Epithelial cell of prostate (primary cell): ENCODE measurements around the gene DISP3.

Source experiments
- DNase-seq: peaks from one replicate; pipeline ENCODE4 v3.0.0-alpha.2; 2011; ENCODE audit warnings: low read depth, low spot score
- H3K27ac ChIP-seq: fragments of 450-650 bp; 2 replicates; pipeline ENCODE4 v1.5.1; 2017; ENCODE audit warnings: mild to moderate bottlenecking

DISP3 gene

DNA sequence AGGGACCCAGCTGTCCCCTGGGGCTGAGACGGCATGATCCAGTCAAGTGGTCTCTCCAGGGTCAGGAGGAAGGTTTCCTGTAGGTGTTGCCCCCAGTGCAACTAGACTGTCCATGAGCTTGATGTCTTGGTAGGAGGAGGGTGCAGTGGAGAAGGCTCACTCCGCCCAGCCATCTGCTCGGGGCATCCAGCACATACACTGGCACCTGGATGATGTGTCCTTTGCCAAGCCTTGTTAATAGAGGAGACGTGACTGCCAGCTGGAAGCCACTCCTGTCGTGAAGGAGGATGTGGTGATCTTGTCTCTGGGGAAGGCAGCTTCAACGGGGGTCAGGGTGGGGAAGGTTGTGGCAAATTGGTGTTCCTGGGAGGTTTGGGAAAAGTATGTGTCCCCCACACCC is 6.2 kb downstream of the DISP3 start:
- no peak overlapping the region for H3K27ac ChIP-seq
- DNase-seq, result no peak

DNA sequence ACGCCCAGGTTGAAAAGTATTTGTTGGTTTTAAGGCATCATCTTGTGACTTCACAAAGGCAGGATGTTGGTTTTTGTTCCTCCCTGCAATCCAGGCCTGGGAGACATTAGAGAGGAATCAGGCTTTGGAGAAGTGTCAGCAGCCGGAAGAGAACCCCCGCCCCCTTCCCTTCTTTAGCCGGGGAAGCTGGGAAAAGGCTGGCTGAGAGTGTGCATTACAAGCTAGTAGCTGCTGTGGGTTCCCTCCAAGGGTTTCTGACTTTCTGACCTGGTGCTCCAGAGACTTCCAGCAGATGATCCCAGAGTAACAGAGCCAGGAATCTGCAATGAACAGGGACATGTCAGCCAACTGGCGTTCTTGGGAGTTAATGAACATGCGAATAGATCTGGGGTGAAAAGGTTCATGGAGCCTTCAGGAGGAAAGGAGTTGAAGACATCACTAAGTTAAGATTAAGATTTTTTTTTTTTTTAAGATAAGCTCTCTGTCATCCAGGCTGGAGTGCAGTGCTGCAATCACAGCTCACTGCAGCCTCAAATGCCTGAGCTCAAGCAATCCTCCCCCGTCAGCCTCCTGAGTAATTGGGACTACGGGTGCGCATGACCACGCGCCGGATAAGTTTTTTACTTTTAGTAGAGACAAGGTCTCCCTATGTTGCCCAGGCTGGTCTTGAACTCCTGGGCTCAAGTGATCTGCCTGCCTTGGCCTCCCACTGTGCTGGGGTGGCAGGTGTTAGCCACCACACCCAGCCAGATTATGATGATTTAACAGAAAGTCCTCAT is 7.5 kb downstream of the DISP3 start:
- no peak overlapping the region for H3K27ac ChIP-seq
- no peak for DNase-seq

DNA sequence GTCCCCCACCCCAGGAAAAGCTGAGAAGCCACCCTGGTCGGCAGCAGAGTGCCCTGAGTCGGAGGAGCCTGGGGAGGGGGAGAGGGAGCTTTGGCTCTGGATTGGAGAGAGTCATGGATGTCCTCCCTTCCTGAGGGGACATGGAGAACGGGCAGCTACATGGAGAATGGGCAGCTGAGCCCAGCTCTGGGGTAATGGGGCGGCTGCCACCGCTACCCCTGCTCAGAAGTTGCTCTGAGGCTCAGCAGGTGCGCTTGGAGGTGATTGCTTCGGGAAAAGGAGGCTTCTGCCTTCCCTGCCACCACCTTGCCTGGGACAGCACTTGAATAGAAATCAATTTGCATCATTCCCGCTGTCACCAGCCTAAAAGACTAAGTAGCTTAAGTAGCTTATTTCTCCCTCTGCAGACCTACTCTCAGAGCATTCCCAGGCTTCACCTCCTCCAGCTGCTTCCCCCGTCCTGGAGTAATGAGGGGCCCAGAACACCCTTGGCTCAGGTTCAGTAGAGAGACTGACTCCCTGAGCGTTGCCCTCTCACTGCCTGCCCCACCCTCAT is 8.3 kb downstream of the DISP3 start:
- DNase-seq, result no peak
- no peak overlapping the region for H3K27ac ChIP-seq

DNA sequence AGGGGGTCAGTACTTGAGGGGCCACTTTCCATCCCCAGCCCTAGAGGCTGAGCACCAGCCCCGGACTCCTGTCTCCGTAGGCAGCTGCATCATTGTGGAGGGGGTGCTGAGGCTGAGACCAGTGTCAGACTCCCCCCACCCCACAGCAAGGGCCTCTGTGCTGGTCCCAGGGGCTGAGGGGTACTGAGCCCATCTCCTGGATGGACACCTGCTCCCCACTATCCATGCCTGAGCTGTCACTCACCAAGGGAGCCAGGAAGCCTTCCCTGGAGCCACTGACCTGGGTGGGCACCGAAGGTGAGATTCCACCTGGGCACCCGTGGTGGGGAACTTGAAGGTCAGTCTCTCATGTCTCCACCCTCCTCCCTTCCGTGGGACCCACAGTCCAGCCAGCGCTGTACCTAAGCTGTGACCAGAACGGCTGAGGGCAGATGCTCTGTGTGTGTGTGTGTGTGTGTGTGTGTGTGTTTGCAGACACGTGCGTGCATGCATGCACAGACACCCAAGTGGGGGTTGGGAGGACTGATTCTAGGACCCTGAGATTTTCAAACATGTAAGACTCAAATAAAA is 9.3 kb downstream of the DISP3 start:
- no peak for DNase-seq
- H3K27ac ChIP-seq, result no peak overlapping the region

DNA sequence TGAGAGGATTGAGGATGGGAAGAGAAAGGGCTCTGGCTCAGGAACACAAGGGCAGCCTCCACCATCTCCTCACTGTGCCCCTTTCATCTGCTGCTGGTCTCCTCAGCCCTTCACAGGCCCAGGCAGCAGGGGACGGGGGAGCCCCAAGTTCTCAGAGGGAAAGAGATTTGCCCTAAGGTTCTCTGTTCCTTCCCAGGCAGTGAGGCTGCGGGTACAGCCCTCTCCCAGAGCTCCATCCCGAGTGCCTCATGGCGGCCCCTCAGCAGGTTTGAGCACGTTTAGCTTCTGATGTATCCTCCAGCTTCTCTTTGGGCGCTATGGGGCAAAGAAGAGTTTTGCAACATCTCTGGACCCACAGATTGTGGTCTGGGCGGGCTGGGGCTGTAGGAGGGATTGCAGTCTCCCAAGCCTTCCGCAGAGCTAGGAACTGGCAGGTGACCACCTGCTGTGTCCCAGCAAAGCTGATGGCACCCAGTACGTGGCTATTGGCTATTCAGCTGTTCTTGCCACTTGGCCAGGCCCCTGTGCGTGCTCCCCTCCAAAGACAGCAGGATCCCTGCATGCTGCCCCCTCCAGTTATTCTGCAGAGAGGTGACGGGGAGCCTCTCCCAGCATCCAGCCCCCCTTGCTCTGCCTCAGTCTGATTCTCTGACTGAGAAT is 10.1 kb downstream of the DISP3 start:
- DNase-seq, result no peak
- no peak overlapping the region for H3K27ac ChIP-seq

GRCh38 chr1:11492235-11492634 is 13.3 kb downstream of the DISP3 start:
- DNase-seq, result no peak
- H3K27ac ChIP-seq, result no peak overlapping the region

DNA sequence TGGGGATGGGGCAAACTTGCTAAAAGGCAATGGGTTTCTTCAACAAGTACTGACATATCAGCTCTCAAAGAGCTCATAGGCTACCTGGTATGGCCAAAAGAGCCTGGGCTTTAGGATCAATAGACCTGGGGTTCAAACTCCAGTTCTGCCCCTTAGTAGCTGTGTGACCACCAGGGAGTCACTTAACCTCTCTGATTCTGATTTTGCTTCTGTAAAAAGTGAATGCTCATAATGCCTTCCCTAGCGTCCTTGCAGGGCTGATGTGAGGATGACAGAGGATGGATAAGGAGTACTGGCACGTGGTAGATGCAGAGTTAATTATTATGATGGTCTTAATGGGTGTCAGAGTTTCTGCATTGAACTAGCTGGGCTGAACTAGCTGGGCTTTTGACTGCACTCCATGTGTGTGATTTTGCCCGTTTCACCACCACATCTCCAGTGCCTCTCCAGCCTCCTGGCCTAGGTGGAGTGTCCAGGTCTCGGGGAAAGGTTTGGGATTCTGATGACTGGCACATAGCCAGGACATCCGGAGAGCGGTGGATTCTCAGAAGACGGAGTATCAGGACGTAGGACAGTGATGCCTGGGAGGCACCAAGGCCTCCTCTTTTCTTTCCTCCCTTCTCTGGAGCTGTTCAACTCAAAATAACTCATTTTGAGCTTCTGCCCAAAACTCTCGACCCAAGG is 15.2 kb downstream of the DISP3 start:
- no peak overlapping the region for H3K27ac ChIP-seq
- DNase-seq, result no peak

DNA sequence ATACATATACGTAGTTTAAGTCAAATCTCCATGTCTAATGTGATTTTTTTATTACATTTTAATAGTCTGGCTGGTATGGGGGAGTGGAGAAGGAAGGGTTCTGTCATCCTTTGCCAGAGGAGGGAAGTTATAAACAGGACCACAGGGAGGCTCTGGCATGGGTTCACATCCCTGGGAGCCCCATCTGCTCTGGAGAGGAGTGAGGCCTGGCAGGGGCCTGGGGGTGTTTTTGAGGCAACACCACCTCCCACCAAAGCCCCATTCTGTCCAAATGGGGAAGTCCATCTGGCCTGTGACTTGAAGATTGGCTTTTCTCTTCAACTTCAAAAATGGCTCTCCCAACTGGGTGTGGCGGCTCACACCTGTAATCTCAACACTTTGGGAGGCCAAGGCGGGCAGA is 15.8 kb downstream of the DISP3 start:
- no peak overlapping the region for H3K27ac ChIP-seq
- no peak for DNase-seq

- DNase-seq, result no peak
- H3K27ac ChIP-seq, result no peak overlapping the region
These were observed 16.6 kb downstream of the DISP3 start for GRCh38 chr1:11495579-11495978.

GRCh38 chr1:11496551-11497080 is 17.7 kb downstream of the DISP3 start:
- no peak overlapping the region for H3K27ac ChIP-seq
- no peak for DNase-seq

DNA sequence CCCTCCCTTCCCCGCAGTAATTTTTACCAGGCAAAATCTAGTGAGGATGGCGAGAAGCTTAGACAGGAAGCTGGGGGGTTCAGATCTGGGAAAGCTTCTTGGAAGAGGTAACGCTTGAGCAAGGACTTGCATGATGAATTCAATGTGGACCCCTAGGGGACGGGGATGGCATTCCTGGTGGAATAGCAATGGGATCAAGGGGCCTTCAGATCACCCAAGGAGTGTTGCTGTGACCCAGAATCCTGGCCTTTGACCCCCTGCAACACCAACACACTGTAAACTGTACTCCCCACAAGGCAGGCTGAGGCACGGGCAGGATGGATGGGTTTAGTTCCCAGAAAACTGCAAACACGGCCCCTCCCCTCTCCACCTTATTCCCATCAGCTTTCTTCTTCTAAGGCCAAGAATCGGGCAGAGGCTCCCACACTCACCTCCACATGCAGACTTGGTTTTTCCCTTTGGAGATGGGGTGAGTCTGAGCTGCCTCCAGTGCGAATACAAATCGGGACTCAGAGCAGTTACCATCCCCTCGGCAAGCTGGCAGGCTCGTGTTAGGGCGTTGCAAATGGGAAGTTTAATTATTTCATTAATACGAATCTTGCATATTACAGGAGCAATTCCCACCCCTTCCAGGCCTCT is 20.1 kb downstream of the DISP3 start:
- no peak for DNase-seq
- H3K27ac ChIP-seq, result no peak overlapping the region

DNA sequence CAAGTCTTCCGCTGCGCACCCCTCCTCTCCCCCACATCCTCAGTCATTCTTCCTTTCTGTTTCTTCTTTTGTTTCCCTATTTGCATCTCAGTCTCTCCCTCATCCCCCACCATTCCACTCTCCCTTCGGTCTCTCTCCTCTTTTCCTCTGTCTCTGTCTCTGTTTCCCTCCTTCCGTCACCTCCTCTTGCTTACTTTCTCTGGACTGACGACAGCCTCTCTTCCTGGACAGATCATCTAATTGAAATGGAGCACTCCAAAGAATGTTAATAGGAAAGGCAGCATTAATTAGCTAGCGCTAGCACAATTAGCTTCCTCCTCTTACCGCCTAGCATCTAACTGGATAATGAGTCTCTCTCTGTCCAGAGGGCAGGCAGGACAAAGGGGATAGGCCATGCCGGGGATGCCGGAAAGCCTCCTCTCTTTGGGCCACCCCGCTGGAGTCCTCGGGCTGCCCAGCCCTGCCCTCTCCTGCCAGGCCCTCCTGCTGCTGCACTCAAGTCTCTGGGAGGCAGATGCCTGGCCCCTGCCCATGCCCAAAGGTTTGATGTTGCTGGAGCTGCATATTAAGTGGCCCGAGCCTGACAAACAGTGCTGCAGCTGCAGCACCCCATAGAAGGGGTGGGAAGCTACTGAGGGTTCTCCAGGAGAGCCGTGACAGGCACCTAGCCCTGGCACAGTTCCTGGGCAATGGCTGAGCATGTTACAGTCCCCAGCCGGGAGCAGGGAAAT is 20.8 kb downstream of the DISP3 start:
- H3K27ac ChIP-seq, result no peak overlapping the region
- DNase-seq, result no peak

- DNase-seq, result no peak
These were observed 21.9 kb downstream of the DISP3 start for GRCh38 chr1:11500881-11501280.

GRCh38 chr1:11501491-11501897 is 22.5 kb downstream of the DISP3 start:
- no peak for DNase-seq
- no peak overlapping the region for H3K27ac ChIP-seq

More at GRCh38 chr1:11500881-11501280, 21.9 kb downstream of the DISP3 start:
- no peak overlapping the region for H3K27ac ChIP-seq

GRCh38 chr1:11501906-11502485 is 23.0 kb downstream of the DISP3 start:
- no peak for DNase-seq
- no peak overlapping the region for H3K27ac ChIP-seq

- no peak overlapping the region for H3K27ac ChIP-seq
- DNase-seq, result no peak
These were observed 23.6 kb downstream of the DISP3 start for GRCh38 chr1:11502516-11502915.

DNA sequence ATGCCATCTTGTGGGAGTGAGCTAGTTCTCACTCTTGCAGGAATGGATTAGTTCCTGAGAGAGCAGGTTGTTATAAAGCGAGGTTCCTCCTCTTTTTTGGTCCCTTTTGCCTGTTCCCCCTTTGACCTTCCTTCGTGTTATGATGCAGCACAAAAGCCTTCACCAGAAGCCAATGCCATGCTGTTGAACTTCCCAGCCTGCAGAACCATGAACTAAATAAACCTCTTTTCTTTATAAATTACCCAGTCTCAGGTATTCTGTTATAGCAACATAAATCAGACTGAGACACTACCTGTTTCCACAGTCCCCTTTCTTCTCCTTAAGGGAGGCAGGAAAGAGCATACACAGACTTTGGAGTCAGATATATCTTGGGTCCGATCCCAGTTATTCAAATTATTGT is 25.6 kb downstream of the DISP3 start:
- no peak for DNase-seq
- H3K27ac ChIP-seq, result no peak overlapping the region

DNA sequence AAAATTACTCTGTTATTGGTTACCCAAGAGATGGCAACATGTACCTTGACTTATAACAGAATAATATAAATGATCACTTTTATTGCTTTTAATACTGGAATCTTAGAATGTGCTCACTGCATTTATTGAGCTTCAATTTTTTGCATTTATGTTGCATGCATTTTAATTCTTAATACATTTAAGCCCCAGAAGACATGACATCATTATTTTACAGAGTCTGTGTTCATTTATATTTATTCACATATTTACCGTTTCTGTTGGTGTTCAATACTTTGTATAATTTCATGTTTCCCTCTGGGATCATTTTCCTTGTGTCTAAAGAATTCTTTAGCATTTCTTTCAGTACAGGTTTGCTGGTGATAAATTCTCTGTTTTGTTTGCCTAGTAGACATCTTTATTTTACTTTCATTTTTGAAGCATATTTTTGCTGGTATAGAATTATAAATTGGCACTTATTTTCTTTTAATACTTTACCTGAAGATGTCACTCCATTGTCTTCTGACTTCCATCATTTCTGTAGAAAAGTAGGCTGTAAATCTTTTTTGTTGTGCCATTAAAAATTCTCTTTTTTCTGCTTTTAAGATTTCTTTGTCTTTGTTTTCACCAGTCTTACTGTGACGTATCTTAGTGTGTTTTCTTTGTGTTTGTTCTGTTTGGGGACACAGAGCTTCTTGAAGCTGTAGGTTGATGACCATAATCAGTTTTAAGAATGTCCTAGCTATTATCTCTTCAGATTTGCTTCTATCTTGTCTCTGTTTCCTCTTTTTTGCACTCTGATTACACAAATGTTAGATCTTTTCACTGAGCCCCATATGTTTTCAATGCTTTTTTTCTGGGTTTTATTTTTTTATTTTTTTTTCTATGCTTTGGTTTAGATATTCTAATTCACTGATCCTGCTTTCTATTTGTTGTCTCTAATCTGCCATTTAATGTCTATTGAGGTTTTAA is 26.9 kb downstream of the DISP3 start:
- no peak overlapping the region for H3K27ac ChIP-seq
- DNase-seq, result no peak
